ENCODE measurements around the gene PBRM1. TPM values are rescaled to one million over a fixed set of nuclear protein-coding genes. Genes with fewer than 3 reads are reported as not detected.

PBRM1 gene
- polyA plus RNA-seq, 1 donor (not counting 4 experiments of a cell fraction or from before 2014, with no cell fraction given): 26.0 TPM

GRCh38 chr3:52516509-52517195, 169.1 kb downstream of the PBRM1 start:
- Histone ChIP-seq H3K4me3 (ENCODE audit: control insufficient read depth in 2 of 3, extremely low read depth in 1 of 3, insufficient read depth in 2 of 3, low read depth in 1 of 3, low read length in 3 of 3) (no peak overlapping the region), H3K9me3 (ENCODE audit: control insufficient read depth, low read depth, low read length) (no peaks in the 10 kb centered on the region), H3K9ac (ENCODE audit: control insufficient read depth, extremely low read depth, insufficient read depth, low read length) (no peak overlapping the region), H4K20me1 (ENCODE audit: control insufficient read depth, extremely low read depth, insufficient read depth, low read length) (no peaks in the 10 kb centered on the region), H3K9me1 (ENCODE audit: control insufficient read depth, extremely low read depth, insufficient read depth, low read length) (no peaks in the 10 kb centered on the region), H3K4me2 (ENCODE audit: control insufficient read depth, extremely low read depth, insufficient read depth, low read depth, low read length) (no peak overlapping the region), H2AFZ (ENCODE audit: control insufficient read depth, low read length) (no peak overlapping the region), H3K27ac (ENCODE audit: control insufficient read depth, insufficient read depth, low read length) (no peak overlapping the region), H3K27me3 (ENCODE audit: control insufficient read depth, extremely low read depth, insufficient read depth, low read length) (peaks cover 10% of the 10 kb centered on the region), H3K36me3 (ENCODE audit: control insufficient read depth in 2 of 2, extremely low read depth in 1 of 2, insufficient read depth in 2 of 2, low read length in 2 of 2) (no peaks in the 10 kb centered on the region), H3K4me1 (ENCODE audit: control insufficient read depth, extremely low read depth, insufficient read depth, low read length) (no peaks in the 10 kb centered on the region), H3K79me2 (ENCODE audit: control insufficient read depth, insufficient read depth, low read length) (no peaks in the 10 kb centered on the region)
- TF ChIP-seq CTCF (optimal IDR thresholded peaks at IDR 0.05 in 1 of 3, IDR thresholded peaks at IDR 0.05 in 1 of 3, conservative IDR thresholded peaks at IDR 0.05 in 1 of 3; ENCODE audit: extremely low read depth in 1 of 3, insufficient read depth in 2 of 3, low read length in 3 of 3): no peak
- no peak for TF ChIP-seq EZH2 (IDR thresholded peaks at IDR 0.05; ENCODE audit: low read length)
- FAIRE-seq (no peak), DNase-seq (ENCODE audit: low read depth, low spot score) (no peak)
- dilution Hi-C loops (cut with MboI; ENCODE audit: extremely low pct_ligation_motif_present, low sequenced_read_pairs): no loop called here

- Histone ChIP-seq H2AFZ (ENCODE audit: control insufficient read depth, low read length) (no peak overlapping the region), H3K79me2 (ENCODE audit: control insufficient read depth, insufficient read depth, low read length) (no peaks in the 10 kb centered on the region), H3K27ac (ENCODE audit: control insufficient read depth, insufficient read depth, low read length) (no peak overlapping the region), H3K4me3 (ENCODE audit: control insufficient read depth in 2 of 3, extremely low read depth in 1 of 3, insufficient read depth in 2 of 3, low read depth in 1 of 3, low read length in 3 of 3) (no peak overlapping the region), H3K9ac (ENCODE audit: control insufficient read depth, extremely low read depth, insufficient read depth, low read length) (no peak overlapping the region), H3K36me3 (ENCODE audit: control insufficient read depth in 2 of 2, extremely low read depth in 1 of 2, insufficient read depth in 2 of 2, low read length in 2 of 2) (no peaks in the 10 kb centered on the region), H3K9me3 (ENCODE audit: control insufficient read depth, low read depth, low read length) (no peaks in the 10 kb centered on the region), H3K4me2 (ENCODE audit: control insufficient read depth, extremely low read depth, insufficient read depth, low read depth, low read length) (no peak overlapping the region), H3K9me1 (ENCODE audit: control insufficient read depth, extremely low read depth, insufficient read depth, low read length) (no peaks in the 10 kb centered on the region), H4K20me1 (ENCODE audit: control insufficient read depth, extremely low read depth, insufficient read depth, low read length) (no peaks in the 10 kb centered on the region), H3K4me1 (ENCODE audit: control insufficient read depth, extremely low read depth, insufficient read depth, low read length) (no peaks in the 10 kb centered on the region), H3K27me3 (ENCODE audit: control insufficient read depth, extremely low read depth, insufficient read depth, low read length) (peaks cover 10% of the 10 kb centered on the region)
- FAIRE-seq (no peak), DNase-seq (ENCODE audit: low read depth, low spot score) (no peak)
- dilution Hi-C loops (cut with MboI; ENCODE audit: extremely low pct_ligation_motif_present, low sequenced_read_pairs): no loop called here
- no peak for TF ChIP-seq CTCF (optimal IDR thresholded peaks at IDR 0.05 in 1 of 3, IDR thresholded peaks at IDR 0.05 in 1 of 3, conservative IDR thresholded peaks at IDR 0.05 in 1 of 3; ENCODE audit: extremely low read depth in 1 of 3, insufficient read depth in 2 of 3, low read length in 3 of 3)
- no peak for TF ChIP-seq EZH2 (IDR thresholded peaks at IDR 0.05; ENCODE audit: low read length)
These were observed 170.5 kb downstream of the PBRM1 start for GRCh38 chr3:52515192-52515591.

Measured in keratinocyte (primary cell).